SK-N-SH (cell line): Measurements from ENCODE around the gene CDH2. TPM values are rescaled to one million over a fixed set of nuclear protein-coding genes. Genes with fewer than 3 reads are reported as not detected.

Experiments used
- CTCF ChIA-PET: fragments of 300-600, 350-600 bp; formaldehyde crosslinking; extraction: SDS; loops from one replicate; lab custom pipeline; 2021; lab: Yijun Ruan, JAX
- POLR2A ChIA-PET: fragments of 350-600 bp; sonication (Branson Sonifier 250); formaldehyde crosslinking; extraction: SDS; loops from one replicate; lab custom pipeline; 2020; ENCODE audit warnings: antibody characterized with exemption, inconsistent platforms; lab: Yijun Ruan, JAX
- DNase-seq: peaks from one replicate; pipeline ENCODE4 v3.0.0; 2012
- H2AFZ ChIP-seq: fragments of 200-600 bp; sonication (generic); 2 replicates; pipeline ENCODE4 v1.8.1; 2016; ENCODE audit warnings: antibody characterized with exemption, mild to moderate bottlenecking, low read depth
- H3F3A ChIP-seq: fragments of 200-600 bp; sonication (generic); replicated peaks from 2 replicates; pipeline ENCODE3; 2016; ENCODE audit warnings: antibody characterized with exemption, mild to moderate bottlenecking; ENCODE audit not compliant: insufficient read depth
- H3K27ac ChIP-seq, 2 experiments: fragments of 200-500 bp in 1 of 2; fragments of 200-600 bp in 1 of 2; sonication (Bioruptor generic) in 1 of 2; sonication (generic), shearing (Covaris generic) in 1 of 2; 2 replicates each; pipeline versions ENCODE4 v1.5.1 to v1.6.1; 2014 to 2016; ENCODE audit warnings: low read depth in 2 of 2, inconsistent platforms in 1 of 2, low read length in 1 of 2, mild to moderate bottlenecking in 1 of 2, mixed read lengths in 1 of 2
- H3K27me3 ChIP-seq: fragments of 200-600 bp; sonication (generic), shearing (Covaris generic); 2 replicates; pipeline ENCODE4 v1.6.1; 2016; ENCODE audit warnings: mixed run types; ENCODE audit not compliant: insufficient read depth
- H3K36me3 ChIP-seq, 2 experiments: fragments of 200-500 bp in 1 of 2; fragments of 200-600 bp in 1 of 2; sonication (Bioruptor generic) in 1 of 2; sonication (generic) in 1 of 2; replicated peaks in 1 of 2; 2 replicates each; pipeline versions ENCODE3 to v1.5.1; 2014 to 2016; ENCODE audit warnings: low read length in 1 of 2, mild to moderate bottlenecking in 1 of 2; ENCODE audit not compliant: insufficient read depth in 2 of 2, control insufficient read depth in 1 of 2
- H3K4me1 ChIP-seq, 2 experiments: fragments of 200-500 bp in 1 of 2; fragments of 200-600 bp in 1 of 2; sonication (Bioruptor generic) in 1 of 2; sonication (generic), shearing (Covaris generic) in 1 of 2; 2 replicates each; pipeline versions ENCODE4 v1.5.1 to v1.6.1; 2014 to 2016; ENCODE audit warnings: low read depth in 1 of 2, low read length in 1 of 2, mixed run types in 1 of 2; ENCODE audit not compliant: insufficient read depth in 2 of 2, control insufficient read depth in 1 of 2
- H3K4me2 ChIP-seq: fragments of 200-600 bp; sonication (generic), shearing (Covaris generic); 2 replicates; pipeline ENCODE4 v1.6.1; 2017; ENCODE audit warnings: mixed run types
- H3K4me3 ChIP-seq, 2 experiments: fragments of 200-500 bp in 1 of 2; fragments of 200-600 bp in 1 of 2; sonication (Bioruptor generic) in 1 of 2; sonication (generic), shearing (Covaris generic) in 1 of 2; 2 replicates each; pipeline versions ENCODE4 v1.5.1 to v1.8.1; 2014 to 2016; ENCODE audit warnings: low read depth in 2 of 2, inconsistent platforms in 1 of 2, low read length in 1 of 2, mild to moderate bottlenecking in 1 of 2, mixed read lengths in 1 of 2, moderate library complexity in 1 of 2
- H3K79me2 ChIP-seq: fragments of 200-600 bp; sonication (generic); 2 replicates; pipeline ENCODE4 v1.8.1; 2017; ENCODE audit warnings: mild to moderate bottlenecking; ENCODE audit not compliant: insufficient read depth
- H3K9ac ChIP-seq: fragments of 200-600 bp; sonication (generic); 2 replicates; pipeline ENCODE4 v1.6.1; 2017; ENCODE audit warnings: mixed run types
- H3K9me2 ChIP-seq: fragments of 200-600 bp; sonication (generic); 2 replicates; pipeline ENCODE4 v1.6.1; 2017; ENCODE audit warnings: mixed run types
- H3K9me3 ChIP-seq: fragments of 200-600 bp; sonication (generic); 2 replicates; pipeline ENCODE4 v1.6.1; 2017; ENCODE audit warnings: mixed run types, mild to moderate bottlenecking, moderate library complexity
- H4K20me1 ChIP-seq: fragments of 200-600 bp; sonication (generic); 2 replicates; pipeline ENCODE4 v1.6.1; 2017; ENCODE audit warnings: mild to moderate bottlenecking, mixed run types; ENCODE audit not compliant: insufficient read depth
- CTCF ChIP-seq: fragments of 200-600 bp; sonication (generic); IDR thresholded peaks from 2 replicates; pipeline ENCODE4 v1.6.1; 2017; ENCODE audit warnings: antibody characterized with exemption, mild to moderate bottlenecking, moderate library complexity
- FOXJ3 ChIP-seq: sonication (generic); formaldehyde crosslinking; IDR thresholded peaks from 2 replicates; pipeline ENCODE4 v1.5.1; 2020; ENCODE audit warnings: mild to moderate bottlenecking, missing genetic modification reagents
- FOXM1 ChIP-seq: IDR thresholded peaks from 2 replicates; pipeline ENCODE4 v1.4.0; 2012; ENCODE audit warnings: low read depth, mild to moderate bottlenecking
- GATA2 ChIP-seq: sonication (generic); formaldehyde crosslinking; IDR thresholded peaks from 2 replicates; pipeline ENCODE4 v1.5.0; 2020; ENCODE audit warnings: mild to moderate bottlenecking, missing genetic modification reagents
- JUND ChIP-seq: IDR thresholded peaks from 2 replicates; pipeline ENCODE4 v1.4.0; 2012
- MEF2A ChIP-seq: IDR thresholded peaks from 2 replicates; pipeline ENCODE4 v1.4.0; 2012; ENCODE audit warnings: low read depth, borderline replicate concordance
- MXI1 ChIP-seq: IDR thresholded peaks from 2 replicates; pipeline ENCODE4 v1.6.1; 2012; ENCODE audit warnings: mild to moderate bottlenecking, low read depth, low read length, improper control_type of control experiment
- PBX3 ChIP-seq: IDR thresholded peaks from 2 replicates; pipeline ENCODE4; 2012
- RAD21 ChIP-seq: IDR thresholded peaks from 2 replicates; pipeline ENCODE4 v1.6.1; 2012; ENCODE audit warnings: mild to moderate bottlenecking, low read length
- RFX5 ChIP-seq: IDR thresholded peaks from 2 replicates; pipeline ENCODE4 v1.6.1; 2012; ENCODE audit warnings: mild to moderate bottlenecking, improper control_type of control experiment, low read length
- RXRA ChIP-seq: IDR thresholded peaks from 2 replicates; pipeline ENCODE4 v1.4.0; 2012; ENCODE audit warnings: low read depth, mild to moderate bottlenecking, borderline replicate concordance
- USF2 ChIP-seq: fragments of 150-350 bp; IDR thresholded peaks from 2 replicates; pipeline ENCODE4 v1.6.1; 2017; ENCODE audit warnings: antibody characterized with exemption, low read length, low read depth, borderline replicate concordance
- ZBTB33 ChIP-seq: IDR thresholded peaks from 2 replicates; pipeline ENCODE4 v1.4.0; 2012; ENCODE audit warnings: low read depth, borderline replicate concordance
- WGBS: methylation state at CpG from one replicate; pipeline ENCODE4 v1.1.6; 2017; ENCODE audit warnings: low lambda C conversion rate; 5-methylcytosine and 5-hydroxymethylcytosine counted together
- polyA plus RNA-seq, 3 experiments: library from polyadenylated mRNA; depleted of rRNA; stranded (reverse); fragments of >200 nt; gene quantifications; 2 replicates each; pipeline ENCODE4 v1.2.3, GENCODE V29; 2012

CDH2 gene
- polyA plus RNA-seq, 1 of the 3 experiments (the other 2 are of a cell fraction) = 146 TPM

GRCh38 chr18:28081516-28081915 is 95.4 kb downstream of the CDH2 start:
- Histone ChIP-seq H3K4me2 (no peak overlapping the region), H3K9me3 (no peaks in the 10 kb centered on the region), H4K20me1 (peaks cover 31% of the 10 kb centered on the region), H3K79me2 (peaks cover 100% of the 10 kb centered on the region), H3K27ac (no peak overlapping the region), H3K27me3 (no peaks in the 10 kb centered on the region), H3K4me3 (no peak overlapping the region), H3K9ac (no peak overlapping the region), H3K36me3 (peaks cover 0 to 9% of the 10 kb centered on the region in 2 experiments)
- WGBS = 93% methylated on average over 2 of the region's 2 CpGs
- DNase-seq = no peak
- POLR2A ChIA-PET = no interaction called here
- TF ChIP-seq FOXJ3 = no peak
- TF ChIP-seq MXI1 = no peak
- no peak for TF ChIP-seq JUND
- TF ChIP-seq CTCF = no peak
- no peak for TF ChIP-seq ZBTB33
- TF ChIP-seq GATA2 (CRISPR knock-in tag) = no peak
- no peak for TF ChIP-seq PBX3
- no peak for TF ChIP-seq MEF2A
- TF ChIP-seq FOXM1 = no peak
- no peak for TF ChIP-seq RAD21
- no peak for TF ChIP-seq RXRA
- TF ChIP-seq RFX5 = no peak
- TF ChIP-seq USF2 = no peak
- TF ChIP-seq, all 33 proteins: peak for 0
- Histone ChIP-seq H3K9me2 (no peaks in the 10 kb centered on the region), H3F3A (peaks cover 24% of the 10 kb centered on the region), H3K4me1 (peaks cover 0 to 20% of the 10 kb centered on the region in 2 experiments; a peak in 3 of 4 replicates), H2AFZ (no peak overlapping the region)
- CTCF ChIA-PET = interaction anchor here (0.7 to 1.7 kb wide), 3 partner anchors 14 to 86 kb away, joined by 3 to 6 read pairs (median 3); no protein-coding TSS in a partner anchor
